Measurements from ENCODE around the gene LAMC2.

GRCh38 chr1:183259924-183260323 is 73.9 kb downstream of the LAMC2 start:
- no peak for TF ChIP-seq EP300 (IDR thresholded peaks at IDR 0.05; ENCODE audit: low read length)
- TF ChIP-seq CTCF (IDR thresholded peaks at IDR 0.05 in 2 of 3, conservative IDR thresholded peaks at IDR 0.05 in 1 of 3; ENCODE audit: insufficient read depth in 2 of 3, low read depth in 1 of 3, low read length in 3 of 3): no peak
- no peak for TF ChIP-seq NCOR1 (IDR thresholded peaks at IDR 0.05)
- no peak for TF ChIP-seq JUND (IDR thresholded peaks at IDR 0.05; ENCODE audit: borderline replicate concordance, low read depth, low read length)
- TF ChIP-seq JUND (tag; IDR thresholded peaks at IDR 0.05; ENCODE audit: borderline replicate concordance, low read depth, low read length): no peak
- TF ChIP-seq GTF2F1 (IDR thresholded peaks at IDR 0.05; ENCODE audit: low read depth, low read length): no peak
- no peak for TF ChIP-seq SMAD1 (IDR thresholded peaks at IDR 0.05; ENCODE audit: low read depth, low read length, partially characterized antibody)
- TF ChIP-seq MAFF (IDR thresholded peaks at IDR 0.05; ENCODE audit: low read length): no peak
- TF ChIP-seq MCM5 (IDR thresholded peaks at IDR 0.05; ENCODE audit: low read depth): no peak
- TF ChIP-seq SP1 (CRISPR knock-in tag; IDR thresholded peaks at IDR 0.05): no peak
- TF ChIP-seq EZH2 (IDR thresholded peaks at IDR 0.05; ENCODE audit: borderline replicate concordance, low read depth, low read length): no peak
- no peak for TF ChIP-seq ZBTB7A (IDR thresholded peaks at IDR 0.05; ENCODE audit: borderline replicate concordance, control insufficient read depth, low read depth, low read length)
